GM12878 (cell line): ENCODE results near the gene VPS18. TPM values are rescaled to one million over a fixed set of nuclear protein-coding genes. Genes with fewer than 3 reads are reported as not detected.

Experiments
- EZH2 ChIP-seq: IDR thresholded peaks from 2 replicates; pipeline ENCODE4 v1.6.1; 2012; ENCODE audit warnings: low read depth, mild to moderate bottlenecking, control low read depth, inconsistent platforms, low read length, borderline replicate concordance; ENCODE audit not compliant: control insufficient read depth
- KAT2A ChIP-seq: conservative IDR thresholded peaks from 2 replicates; pipeline ENCODE4 v1.6.1; 2011; ENCODE audit warnings: low read depth, low read length; ENCODE audit not compliant: control insufficient read depth
- NFXL1 ChIP-seq: fragments of 450-650 bp; IDR thresholded peaks from 2 replicates; pipeline ENCODE4 v1.6.1; 2017; ENCODE audit warnings: antibody characterized with exemption, mild to moderate bottlenecking, borderline replicate concordance
- ZNF384 ChIP-seq: IDR thresholded peaks from 2 replicates; pipeline ENCODE4 v1.6.1; 2012; ENCODE audit warnings: low read depth, mild to moderate bottlenecking, low read length, improper control_type of control experiment, borderline replicate concordance
- polyA plus RNA-seq, 11 experiments: library from polyadenylated mRNA; depleted of rRNA in 4 of 11; unstranded in 6 of 11; stranded (reverse) in 5 of 11; fragments of >200 nt; fragmentation: Nextera tagmentation in 4 of 11; fragmentation: Illumina TruSeq in 1 of 11; extraction: Ambion mirVana in 4 of 11; extraction: Trizol in 1 of 11; gene quantifications; 1 replicate in 1 of 11; 2 replicates in 10 of 11; pipeline versions ENCODE4 v1.2.1 to v1.2.3, GENCODE V29; 2011 to 2016; ENCODE audit warnings: inconsistent platforms in 2 of 11, missing spikeins in 2 of 11, low read depth in 1 of 11
- total RNA-seq, 4 experiments: library from RNA; depleted of rRNA in 3 of 4; stranded (reverse); fragments of >200 nt in 3 of 4; fragmentation: Illumina TruSeq in 1 of 4; extraction: Trizol in 1 of 4; gene quantifications; 2 replicates each; pipeline versions ENCODE4 v1.2.1 to v1.2.3, GENCODE V29; 2013 to 2021
- TF ChIP-seq, protein P1 (sequence below): IDR thresholded peaks from 2 replicates; pipeline ENCODE4 v1.6.1; 2011; ENCODE audit warnings: mild to moderate bottlenecking, low read depth, low read length, moderate library complexity; ENCODE audit not compliant: insufficient replicate concordance
- TF ChIP-seq, protein P2 (sequence below): fragments of 450-650 bp; IDR thresholded peaks from 2 replicates; pipeline ENCODE4 v1.6.1; 2017; ENCODE audit warnings: mild to moderate bottlenecking, moderate library complexity
- TF ChIP-seq, protein P3 (sequence below): fragments of 450-650 bp; formaldehyde crosslinking; IDR thresholded peaks from 2 replicates; pipeline ENCODE4 v1.4.0; 2022; ENCODE audit warnings: mild to moderate bottlenecking, moderate library complexity

Gene VPS18
- total and polyA plus RNA-seq, 10 of the 15 experiments (the other 5 are each of a cell fraction or from before 2014, with no cell fraction given) = 0.71 to 20.4 (median 10.6) TPM

DNA sequence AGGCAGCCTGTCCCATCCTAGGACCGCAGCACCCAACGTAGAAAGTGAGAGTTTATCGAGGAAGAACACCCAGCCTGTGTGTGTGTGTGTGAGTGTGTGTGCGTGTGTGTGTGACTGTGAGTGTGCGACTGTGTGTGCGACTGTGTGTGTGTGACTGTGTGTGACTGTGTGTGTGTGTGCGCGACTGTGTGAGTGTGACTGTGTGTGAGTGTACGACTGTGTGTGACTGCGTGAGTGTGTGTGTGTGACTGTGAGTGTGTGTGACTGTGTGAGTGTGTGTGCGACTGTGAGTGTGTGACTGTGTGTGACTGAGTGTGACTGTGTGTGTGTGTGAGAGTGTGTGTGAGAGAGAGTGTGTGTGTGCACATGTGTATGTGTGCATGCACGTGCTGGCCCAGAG is 19.8 kb downstream of the VPS18 start (continued):
- TF ChIP-seq, protein P1, sequence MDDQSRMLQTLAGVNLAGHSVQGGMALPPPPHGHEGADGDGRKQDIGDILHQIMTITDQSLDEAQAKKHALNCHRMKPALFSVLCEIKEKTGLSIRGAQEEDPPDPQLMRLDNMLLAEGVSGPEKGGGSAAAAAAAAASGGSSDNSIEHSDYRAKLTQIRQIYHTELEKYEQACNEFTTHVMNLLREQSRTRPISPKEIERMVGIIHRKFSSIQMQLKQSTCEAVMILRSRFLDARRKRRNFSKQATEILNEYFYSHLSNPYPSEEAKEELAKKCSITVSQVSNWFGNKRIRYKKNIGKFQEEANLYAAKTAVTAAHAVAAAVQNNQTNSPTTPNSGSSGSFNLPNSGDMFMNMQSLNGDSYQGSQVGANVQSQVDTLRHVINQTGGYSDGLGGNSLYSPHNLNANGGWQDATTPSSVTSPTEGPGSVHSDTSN = peak; percentile 23
- TF ChIP-seq NFXL1 (no peak), ZNF384 (no peak), EZH2 (no peak), KAT2A (no peak)
- TF ChIP-seq, protein P2, sequence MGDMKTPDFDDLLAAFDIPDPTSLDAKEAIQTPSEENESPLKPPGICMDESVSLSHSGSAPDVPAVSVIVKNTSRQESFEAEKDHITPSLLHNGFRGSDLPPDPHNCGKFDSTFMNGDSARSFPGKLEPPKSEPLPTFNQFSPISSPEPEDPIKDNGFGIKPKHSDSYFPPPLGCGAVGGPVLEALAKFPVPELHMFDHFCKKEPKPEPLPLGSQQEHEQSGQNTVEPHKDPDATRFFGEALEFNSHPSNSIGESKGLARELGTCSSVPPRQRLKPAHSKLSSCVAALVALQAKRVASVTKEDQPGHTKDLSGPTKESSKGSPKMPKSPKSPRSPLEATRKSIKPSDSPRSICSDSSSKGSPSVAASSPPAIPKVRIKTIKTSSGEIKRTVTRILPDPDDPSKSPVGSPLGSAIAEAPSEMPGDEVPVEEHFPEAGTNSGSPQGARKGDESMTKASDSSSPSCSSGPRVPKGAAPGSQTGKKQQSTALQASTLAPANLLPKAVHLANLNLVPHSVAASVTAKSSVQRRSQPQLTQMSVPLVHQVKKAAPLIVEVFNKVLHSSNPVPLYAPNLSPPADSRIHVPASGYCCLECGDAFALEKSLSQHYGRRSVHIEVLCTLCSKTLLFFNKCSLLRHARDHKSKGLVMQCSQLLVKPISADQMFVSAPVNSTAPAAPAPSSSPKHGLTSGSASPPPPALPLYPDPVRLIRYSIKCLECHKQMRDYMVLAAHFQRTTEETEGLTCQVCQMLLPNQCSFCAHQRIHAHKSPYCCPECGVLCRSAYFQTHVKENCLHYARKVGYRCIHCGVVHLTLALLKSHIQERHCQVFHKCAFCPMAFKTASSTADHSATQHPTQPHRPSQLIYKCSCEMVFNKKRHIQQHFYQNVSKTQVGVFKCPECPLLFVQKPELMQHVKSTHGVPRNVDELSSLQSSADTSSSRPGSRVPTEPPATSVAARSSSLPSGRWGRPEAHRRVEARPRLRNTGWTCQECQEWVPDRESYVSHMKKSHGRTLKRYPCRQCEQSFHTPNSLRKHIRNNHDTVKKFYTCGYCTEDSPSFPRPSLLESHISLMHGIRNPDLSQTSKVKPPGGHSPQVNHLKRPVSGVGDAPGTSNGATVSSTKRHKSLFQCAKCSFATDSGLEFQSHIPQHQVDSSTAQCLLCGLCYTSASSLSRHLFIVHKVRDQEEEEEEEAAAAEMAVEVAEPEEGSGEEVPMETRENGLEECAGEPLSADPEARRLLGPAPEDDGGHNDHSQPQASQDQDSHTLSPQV = no peak
- TF ChIP-seq, protein P3, sequence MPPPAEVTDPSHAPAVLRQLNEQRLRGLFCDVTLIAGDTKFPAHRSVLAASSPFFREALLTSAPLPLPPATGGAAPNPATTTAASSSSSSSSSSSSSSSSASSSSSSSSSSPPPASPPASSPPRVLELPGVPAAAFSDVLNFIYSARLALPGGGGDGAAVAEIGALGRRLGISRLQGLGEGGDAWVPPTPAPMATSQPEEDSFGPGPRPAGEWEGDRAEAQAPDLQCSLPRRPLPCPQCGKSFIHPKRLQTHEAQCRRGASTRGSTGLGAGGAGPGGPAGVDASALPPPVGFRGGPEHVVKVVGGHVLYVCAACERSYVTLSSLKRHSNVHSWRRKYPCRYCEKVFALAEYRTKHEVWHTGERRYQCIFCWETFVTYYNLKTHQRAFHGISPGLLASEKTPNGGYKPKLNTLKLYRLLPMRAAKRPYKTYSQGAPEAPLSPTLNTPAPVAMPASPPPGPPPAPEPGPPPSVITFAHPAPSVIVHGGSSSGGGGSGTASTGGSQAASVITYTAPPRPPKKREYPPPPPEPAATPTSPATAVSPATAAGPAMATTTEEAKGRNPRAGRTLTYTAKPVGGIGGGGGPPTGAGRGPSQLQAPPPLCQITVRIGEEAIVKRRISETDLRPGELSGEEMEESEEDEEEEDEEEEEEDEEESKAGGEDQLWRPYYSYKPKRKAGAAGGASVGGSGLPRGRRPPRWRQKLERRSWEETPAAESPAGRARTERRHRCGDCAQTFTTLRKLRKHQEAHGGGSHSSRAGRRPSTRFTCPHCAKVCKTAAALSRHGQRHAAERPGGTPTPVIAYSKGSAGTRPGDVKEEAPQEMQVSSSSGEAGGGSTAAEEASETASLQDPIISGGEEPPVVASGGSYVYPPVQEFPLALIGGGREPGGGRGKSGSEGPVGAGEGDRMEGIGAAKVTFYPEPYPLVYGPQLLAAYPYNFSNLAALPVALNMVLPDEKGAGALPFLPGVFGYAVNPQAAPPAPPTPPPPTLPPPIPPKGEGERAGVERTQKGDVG (CRISPR knock-in tag) = no peak
